Retinal pigment epithelial cell (primary cell): ENCODE results near the gene SEMA3F.
A peak's percentile ranks its signal among the peaks of the same experiment; 100 is the strongest.

Experiments
- DNase-seq: peaks from one replicate; pipeline ENCODE4 v3.0.0-alpha.2; 2010; ENCODE audit warnings: low read depth
- H3K4me3 ChIP-seq: 2 replicates; pipeline ENCODE4 v1.5.1; 2011; ENCODE audit warnings: mild to moderate bottlenecking, low read length, control low read depth, moderate library complexity
- TF ChIP-seq, protein P1 (sequence below): conservative IDR thresholded peaks from 2 replicates; pipeline ENCODE4 v1.5.1; 2011; ENCODE audit warnings: low read depth, low read length, control low read depth, inconsistent platforms

The SEMA3F gene

DNA sequence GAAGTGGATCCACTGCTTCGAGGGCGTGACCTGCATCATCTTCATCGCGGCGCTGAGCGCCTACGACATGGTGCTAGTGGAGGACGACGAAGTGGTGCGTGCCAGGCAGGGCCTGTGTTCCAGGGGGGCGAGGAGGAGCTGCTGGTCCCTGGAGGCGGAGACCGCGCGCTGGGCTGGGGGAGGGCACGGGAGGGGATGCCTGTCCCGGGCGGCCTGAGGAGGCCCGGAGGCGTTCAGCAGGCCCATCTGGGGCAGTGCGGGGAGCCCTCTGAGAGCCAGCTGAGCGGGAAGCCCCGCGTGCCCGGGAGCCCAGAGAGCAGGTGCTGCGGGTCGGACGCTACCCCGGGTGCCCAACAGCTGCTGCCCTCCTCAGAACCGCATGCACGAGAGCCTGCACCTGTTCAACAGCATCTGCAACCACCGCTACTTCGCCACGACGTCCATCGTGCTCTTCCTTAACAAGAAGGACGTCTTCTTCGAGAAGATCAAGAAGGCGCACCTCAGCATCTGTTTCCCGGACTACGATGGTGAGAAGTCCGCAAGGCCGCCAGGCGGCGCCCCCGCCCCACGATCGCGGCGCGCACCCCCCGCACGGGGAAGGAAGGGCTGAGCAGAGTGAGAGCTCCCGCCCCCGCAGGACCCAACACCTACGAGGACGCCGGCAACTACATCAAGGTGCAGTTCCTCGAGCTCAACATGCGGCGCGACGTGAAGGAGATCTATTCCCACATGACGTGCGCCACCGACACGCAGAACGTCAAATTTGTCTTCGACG is 39.2 kb downstream of the SEMA3F start:
- H3K4me3 ChIP-seq: no peak overlapping the region
- TF ChIP-seq, protein P1, sequence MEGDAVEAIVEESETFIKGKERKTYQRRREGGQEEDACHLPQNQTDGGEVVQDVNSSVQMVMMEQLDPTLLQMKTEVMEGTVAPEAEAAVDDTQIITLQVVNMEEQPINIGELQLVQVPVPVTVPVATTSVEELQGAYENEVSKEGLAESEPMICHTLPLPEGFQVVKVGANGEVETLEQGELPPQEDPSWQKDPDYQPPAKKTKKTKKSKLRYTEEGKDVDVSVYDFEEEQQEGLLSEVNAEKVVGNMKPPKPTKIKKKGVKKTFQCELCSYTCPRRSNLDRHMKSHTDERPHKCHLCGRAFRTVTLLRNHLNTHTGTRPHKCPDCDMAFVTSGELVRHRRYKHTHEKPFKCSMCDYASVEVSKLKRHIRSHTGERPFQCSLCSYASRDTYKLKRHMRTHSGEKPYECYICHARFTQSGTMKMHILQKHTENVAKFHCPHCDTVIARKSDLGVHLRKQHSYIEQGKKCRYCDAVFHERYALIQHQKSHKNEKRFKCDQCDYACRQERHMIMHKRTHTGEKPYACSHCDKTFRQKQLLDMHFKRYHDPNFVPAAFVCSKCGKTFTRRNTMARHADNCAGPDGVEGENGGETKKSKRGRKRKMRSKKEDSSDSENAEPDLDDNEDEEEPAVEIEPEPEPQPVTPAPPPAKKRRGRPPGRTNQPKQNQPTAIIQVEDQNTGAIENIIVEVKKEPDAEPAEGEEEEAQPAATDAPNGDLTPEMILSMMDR: peak; percentile 87
- DNase-seq: no peak

DNA sequence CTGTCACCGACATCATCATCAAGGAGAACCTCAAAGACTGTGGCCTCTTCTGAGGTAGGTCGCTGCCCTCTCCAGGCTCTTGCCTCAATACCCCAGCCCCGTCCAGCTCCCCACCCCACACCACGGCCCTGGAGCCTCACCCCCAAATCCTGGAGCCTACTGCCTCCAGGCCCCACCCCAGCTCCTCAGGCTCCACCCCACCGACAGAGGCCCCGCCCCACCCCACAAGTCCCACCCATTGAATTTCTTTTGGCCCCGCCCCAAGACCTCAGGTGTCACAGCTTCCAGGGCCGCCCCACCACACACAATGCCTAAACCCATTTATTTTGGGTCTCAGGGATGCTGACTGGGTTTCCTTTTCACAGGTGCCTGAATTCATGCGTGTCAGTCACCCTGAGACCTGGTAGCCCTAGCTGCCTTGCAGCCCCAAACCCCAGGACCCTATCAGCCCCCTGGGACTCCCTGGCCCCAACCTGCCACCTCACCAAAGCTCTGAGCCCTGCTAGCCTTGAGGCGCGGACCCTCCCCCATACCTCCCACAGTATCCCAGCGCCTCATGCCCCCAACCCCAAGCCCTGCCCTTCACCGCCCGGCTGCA is 39.9 kb downstream of the SEMA3F start:
- no peak for DNase-seq
- TF ChIP-seq, protein P1: no peak
- H3K4me3 ChIP-seq: no peak overlapping the region

DNA sequence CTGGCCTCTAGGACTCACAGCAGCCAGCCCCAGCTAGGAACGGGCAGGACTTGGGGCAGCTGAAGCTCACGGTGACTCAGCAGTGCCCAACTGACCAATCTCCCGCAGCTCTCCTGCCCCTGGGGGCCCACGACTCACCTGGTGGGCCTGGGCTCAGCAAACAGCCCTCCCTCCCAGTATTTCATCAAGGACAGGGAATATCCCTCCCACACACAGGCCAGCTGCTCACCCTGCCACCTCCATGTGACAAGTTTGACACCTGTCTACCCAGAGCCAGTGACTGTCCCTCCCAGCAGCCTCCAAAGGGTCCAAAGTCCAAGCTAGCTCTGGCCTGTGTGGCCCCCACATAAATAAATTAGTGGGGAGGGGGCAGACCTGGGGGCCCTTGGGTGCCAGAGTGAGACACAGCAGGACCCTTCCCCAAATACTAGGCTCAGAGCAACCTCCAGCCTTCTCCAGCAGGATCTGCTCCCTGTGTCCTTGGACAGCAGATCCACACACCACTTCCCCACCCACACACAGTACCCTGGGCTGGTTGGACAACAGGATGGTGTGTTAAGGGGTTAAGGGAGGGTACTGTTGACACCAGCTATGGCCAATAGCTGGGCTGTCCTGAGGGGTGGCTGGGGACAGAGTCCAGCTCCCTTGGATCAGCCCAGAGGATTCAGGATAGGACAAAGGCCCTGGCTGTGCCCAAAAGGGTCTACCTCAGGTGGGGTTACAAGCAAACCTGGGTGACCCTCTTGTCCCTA is 40.6 kb downstream of the SEMA3F start:
- TF ChIP-seq, protein P1: no peak
- no peak for DNase-seq
- no peak overlapping the region for H3K4me3 ChIP-seq

DNA sequence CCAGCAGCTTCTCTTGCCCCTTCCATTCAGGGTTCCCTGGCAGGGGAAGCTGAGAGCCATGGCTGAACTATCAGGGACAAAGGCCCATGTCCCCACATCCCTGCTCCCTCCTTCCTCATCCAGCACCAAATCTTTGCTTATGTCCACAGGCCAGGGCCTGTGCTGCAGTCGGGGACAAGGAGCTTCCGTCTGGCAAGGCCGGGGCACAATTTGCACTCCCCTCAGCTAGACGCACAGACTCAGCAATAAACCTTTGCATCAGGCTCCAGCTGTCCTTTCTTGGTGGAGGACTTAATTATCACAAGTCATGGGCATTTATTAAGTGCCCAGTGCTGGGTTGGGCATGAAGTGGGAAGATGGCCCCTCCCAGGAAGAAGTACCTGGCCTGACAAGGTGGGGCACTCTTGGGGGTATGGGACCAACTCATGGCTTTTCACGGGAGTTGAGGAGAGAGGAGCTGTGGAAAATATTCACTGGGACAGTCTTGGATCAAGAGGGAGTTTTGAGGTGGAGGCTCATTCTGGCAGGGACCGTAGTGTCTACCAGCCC is 41.2 kb downstream of the SEMA3F start:
- H3K4me3 ChIP-seq: no peak overlapping the region
- no peak for DNase-seq
- TF ChIP-seq, protein P1: no peak

DNA sequence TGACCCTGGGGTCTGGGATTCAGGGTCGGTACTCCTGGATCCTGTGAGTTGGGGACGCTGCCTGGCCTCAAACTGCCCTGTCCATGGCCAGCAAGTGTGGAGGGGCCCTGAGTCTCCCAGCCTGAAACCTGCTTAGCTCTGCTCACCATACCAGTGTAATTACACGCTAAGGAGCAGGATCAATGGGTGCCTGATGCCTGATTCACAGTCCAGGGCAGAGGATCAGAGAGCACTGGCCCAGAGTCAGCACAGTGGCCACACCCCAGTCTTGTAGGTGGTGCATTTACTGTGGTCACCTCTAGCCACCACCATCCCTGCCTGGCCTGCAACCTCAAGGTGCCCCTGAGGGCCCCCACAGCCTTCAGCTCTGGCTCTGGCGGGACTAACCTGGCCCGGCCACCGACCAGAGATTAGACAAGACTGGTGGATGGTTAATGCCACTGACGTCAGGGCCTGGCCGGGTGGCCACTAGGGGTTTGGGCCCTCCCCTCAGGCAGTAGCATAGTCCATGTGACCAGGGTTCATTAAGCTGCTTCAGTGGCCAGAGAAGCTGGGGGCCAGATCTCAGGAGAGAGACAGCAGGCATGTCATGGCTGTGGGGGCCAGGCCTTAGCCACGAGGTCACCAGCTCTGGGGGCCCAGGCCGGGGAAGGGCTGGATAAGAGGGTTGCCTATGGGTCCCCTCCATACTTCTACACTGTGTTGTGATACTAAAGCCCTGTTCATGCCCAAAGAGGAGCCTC is 46.6 kb downstream of the SEMA3F start:
- TF ChIP-seq, protein P1: peak; percentile 22
- peak; percentile 51 for DNase-seq
- no peak overlapping the region for H3K4me3 ChIP-seq

DNA sequence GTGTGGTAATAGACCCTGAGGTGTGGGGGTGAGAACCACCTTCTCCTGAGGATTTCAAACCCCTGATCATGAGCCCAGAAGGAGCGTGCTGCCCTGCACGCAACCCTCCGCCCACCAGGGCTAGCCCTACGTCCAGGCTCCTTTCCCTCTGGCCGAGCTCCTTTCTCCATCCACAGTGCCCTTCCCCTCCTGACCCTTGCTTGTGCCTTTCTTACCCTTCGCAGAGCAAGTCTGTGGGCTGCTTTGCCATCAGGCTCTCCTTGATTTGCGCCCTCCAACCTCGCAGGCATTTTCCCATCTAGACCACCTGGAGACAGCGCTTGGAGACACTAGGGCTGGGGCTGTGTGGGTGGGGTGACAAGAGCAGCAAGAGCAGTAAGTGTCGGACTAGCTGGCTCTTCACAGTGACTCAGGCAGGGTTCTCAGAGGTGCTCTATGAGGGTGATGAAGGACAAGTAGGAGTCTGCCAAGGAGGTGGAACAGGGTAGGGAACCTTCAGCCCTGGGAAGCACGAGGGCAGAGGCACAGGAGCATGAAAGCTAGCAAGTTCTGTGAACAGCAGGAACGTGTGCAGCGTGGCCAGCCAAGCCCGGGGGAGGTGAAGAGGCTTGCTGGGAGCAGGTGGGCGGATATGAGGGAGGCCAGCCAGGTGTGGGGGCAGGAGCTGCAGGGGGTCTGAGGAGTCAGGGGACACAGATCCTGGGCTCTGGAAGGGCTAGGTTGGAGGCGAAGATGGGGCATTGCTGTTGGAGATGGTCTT is 47.4 kb downstream of the SEMA3F start:
- TF ChIP-seq, protein P1: no peak
- DNase-seq: no peak
- no peak overlapping the region for H3K4me3 ChIP-seq
